ENCODE data around the gene TNFRSF8.

GRCh38 chr1:12032161-12032621 is 30.9 kb upstream of the TNFRSF8 start:
- no peak for TF ChIP-seq POLR2AphosphoS5 (IDR thresholded peaks at IDR 0.05)
- no peak for TF ChIP-seq CTCF (IDR thresholded peaks at IDR 0.05)
